Erythroblast (primary cell): ENCODE results near the gene BCAR3.
"Not testable (repeated sequence)": the region's sequence is repeated elsewhere in the genome, so short reads cannot be mapped to it uniquely, and the experiment has no call there.

Source experiments
- DNase-seq, 2 experiments: peaks; one replicate each; lab custom pipeline; 2025; lab: John Stamatoyannopoulos, UW
- GATA1 ChIP-seq: IDR thresholded peaks from 2 replicates; pipeline ENCODE4 v1.6.1; 2011; ENCODE audit warnings: low read depth, mild to moderate bottlenecking, control low read depth, low read length, moderate library complexity
- POLR2A ChIP-seq: IDR thresholded peaks from 2 replicates; pipeline ENCODE4 v1.6.1; 2011; ENCODE audit warnings: mild to moderate bottlenecking, low read length

Gene BCAR3

DNA sequence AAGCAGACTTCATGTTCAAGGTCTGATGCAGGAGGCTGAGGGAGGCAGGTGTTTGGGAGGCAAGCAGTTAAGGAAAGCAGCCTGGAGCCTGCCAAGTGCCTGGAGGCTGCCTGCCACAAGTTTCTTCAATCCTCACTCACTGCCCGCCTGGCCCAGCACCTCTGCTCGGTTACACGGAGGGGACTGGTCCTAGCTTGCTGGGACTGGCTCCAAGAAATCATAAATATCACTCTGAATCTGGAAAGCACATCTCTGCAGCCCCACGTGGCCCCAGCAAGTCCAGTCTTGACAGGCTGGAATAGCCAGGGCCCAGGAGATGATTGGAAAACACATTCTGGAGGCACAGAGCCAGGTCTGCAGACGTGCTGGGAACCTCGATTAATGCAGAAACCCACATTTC, 83.9 kb downstream of the BCAR3 start:
- no peak for TF ChIP-seq GATA1
- no peak for TF ChIP-seq POLR2A
- DNase-seq: no peak

DNA sequence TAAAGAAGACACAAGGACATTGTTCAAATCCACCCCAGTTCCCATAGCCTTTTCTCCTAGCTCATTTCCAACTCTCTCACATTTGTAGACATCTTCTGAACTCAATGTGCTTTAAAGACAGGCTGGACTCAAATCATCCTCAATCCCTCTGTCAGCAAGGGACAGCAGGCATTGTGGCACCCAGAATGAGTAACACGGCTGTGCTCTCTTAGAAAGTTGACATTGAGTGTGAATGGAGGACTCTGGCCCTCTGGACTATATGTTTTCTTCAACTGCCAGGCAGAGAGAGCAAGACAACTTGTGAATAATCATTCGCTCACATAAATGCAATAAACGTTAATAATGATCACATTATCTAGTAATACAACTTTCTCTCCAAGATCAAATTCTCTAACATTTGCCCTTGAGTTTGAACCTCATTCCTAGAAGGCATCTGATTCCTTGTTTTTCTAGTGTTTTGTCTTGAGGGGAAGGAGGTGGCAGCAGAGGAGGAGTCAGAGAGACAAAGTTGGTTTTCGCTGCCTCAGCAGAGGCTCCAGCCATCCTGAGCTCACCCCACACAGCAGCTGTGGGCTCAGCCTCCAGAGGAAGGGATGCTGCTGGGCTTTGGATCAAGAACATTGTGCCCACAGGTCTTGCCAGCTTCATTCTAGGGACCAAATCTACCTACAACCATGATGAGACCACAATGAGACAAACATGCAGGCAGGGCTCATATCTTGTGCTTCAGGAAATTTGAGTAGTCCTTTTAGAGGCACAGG, 85.1 kb downstream of the BCAR3 start:
- DNase-seq: no peak

DNA sequence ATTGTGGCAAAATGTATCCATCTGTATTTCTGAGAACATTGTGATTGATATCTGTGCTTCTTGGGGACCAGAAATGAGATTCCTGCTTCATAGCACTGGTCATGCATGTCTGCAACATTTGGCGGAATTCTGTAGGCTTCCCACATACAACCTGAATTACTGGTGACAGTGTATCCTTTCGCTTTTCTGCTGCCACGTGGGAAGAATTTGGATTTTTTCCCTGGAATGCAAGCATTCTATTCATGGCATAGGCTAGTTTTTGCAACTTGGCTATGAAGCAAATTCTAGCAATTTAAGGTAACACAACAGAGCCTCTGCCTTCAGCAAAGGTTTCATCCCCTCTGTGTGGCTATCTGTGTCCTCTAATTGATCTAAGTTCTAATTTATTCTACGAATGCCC, 85.9 kb downstream of the BCAR3 start:
- DNase-seq: no peak
- TF ChIP-seq POLR2A: no peak
- TF ChIP-seq GATA1: no peak

More for the DNA sequence above, 85.1 kb downstream of the BCAR3 start:
- TF ChIP-seq POLR2A (no peak), GATA1 (no peak)

DNA sequence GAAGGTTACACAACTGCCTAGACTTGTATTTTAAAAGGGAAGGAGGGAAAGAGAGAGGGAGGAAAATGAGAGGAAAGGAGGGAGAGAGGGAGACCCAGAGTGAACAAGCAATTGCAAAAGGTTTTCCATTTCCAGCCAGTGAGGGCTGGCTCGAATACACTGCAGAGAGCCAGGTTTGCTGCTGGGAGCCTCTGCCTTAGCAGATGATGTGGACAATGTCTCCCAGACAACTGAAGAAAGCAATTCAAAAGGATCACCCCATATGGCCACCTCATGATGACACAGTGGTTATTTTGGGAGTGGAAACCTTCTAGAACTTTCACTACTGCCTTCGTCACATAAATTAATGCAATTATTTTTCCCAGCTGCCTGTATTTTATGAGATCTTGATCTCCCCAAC, 86.4 kb downstream of the BCAR3 start:
- TF ChIP-seq POLR2A: no peak
- no peak for TF ChIP-seq GATA1
- no peak for DNase-seq

DNA sequence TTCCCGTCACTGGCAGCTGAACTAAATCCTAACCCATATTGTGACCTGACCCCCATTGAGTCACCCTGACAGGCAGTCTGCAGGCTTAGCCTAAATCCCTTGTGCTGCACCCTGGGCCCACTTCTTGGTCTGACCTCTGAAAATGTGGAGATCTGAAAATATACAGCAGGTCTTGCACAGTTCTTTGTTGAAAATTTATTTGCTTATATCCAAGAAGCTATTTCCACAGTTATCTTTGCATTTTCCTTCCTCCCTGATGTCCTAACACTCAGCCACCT, 87.1 kb downstream of the BCAR3 start:
- no peak for DNase-seq
- TF ChIP-seq POLR2A (no peak), GATA1 (no peak)

DNA sequence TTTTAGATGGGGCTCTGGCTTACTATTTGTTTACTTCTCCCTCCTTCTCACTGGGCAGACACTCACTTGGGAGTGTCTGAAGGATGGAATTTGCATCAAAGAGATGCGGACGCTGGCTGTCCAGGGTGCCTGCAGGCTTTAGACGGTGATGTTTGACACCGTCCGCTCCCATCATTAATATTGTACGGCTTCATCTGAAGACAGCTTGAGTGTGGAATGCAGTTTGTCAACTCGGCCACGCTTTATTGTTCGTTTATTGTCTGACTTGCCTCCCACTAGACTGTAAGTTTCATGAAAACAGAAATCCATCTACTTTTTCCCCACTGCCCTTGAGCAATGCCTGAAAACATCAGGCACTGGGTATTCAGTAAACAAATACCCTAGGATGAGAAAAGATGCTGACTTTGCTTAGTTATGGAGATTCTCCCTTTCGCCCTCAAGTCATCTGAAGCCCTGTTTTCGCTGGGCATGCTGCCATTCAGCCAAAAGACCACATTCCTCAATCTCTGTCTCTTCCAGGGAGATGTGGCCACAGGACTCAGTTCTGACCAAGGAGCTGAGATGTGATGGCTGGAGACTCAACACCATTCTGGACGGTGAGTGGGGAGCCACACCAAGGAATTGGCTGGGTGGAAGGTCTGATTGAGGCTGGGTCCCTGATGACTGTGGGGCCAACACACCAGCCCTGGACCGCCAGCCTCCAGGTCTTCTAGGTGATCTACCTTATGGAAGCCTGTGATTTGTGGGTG, 87.6 kb downstream of the BCAR3 start:
- no peak for TF ChIP-seq POLR2A
- no peak for TF ChIP-seq GATA1
- DNase-seq: no peak

DNA sequence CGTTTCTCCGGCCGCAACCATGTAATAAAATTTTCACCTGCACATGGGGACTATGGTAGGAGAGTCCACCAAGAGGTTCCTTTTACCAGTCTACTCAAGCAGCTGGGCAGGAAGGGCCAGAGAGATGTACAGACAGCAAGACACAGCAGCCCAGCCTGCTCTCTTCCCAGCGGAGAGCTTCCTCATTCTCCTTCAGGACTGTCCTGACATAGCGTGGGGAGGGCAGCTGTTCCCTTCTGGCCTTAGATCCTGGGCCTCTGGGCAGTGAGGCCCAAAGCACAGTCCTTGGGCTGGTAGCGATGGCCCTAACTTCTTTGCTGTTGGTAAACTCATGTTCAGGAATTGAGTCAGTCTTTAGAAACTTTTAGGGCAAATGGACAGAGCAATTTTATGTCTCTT, 89.1 kb downstream of the BCAR3 start:
- no peak for TF ChIP-seq POLR2A
- no peak for TF ChIP-seq GATA1

DNA sequence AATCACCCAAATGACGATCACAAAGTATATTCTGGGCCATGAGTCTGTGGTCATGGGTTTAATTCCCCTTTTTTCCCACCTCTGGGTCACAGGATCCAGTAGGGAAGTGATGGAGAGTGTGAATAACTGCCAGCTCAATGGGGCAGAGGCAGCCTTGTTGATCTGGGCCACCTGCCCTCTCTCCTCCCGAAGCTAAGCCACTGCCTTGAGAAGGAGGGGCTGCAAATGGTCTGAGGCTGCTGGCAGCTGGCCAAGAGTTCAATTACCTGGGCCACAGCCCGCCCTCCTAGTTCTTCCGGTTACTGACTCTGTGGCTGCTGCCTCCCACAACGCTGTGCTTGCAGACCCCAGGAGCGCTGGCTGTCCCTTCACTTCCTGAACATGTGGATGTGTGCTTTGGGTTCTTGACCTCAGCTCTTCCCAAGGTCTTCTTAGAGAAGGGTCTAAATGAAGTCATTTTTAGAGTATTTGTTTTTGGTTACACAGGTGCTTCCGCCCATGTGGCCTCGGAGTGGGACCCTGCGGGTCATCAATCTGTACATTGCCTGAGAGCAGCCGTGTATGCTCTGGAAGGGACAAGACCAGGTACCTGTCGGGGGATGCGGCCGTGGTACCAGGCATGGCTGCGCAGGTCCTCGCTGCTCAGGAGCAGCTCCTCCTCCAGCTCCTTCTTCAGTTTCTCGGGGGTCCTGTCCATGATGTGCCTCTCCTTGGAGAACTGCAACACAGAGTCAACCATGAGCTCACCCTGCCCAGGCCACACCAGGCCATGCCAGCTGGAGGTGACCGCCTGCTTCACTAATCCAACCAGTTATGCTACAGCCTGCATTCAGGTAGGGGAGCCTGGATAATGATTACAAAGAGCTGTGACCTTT, 89.7 kb downstream of the BCAR3 start:
- DNase-seq: no peak
- TF ChIP-seq GATA1: no peak
- TF ChIP-seq POLR2A: no peak

More for the DNA sequence above, 89.1 kb downstream of the BCAR3 start:
- DNase-seq: no peak

DNA sequence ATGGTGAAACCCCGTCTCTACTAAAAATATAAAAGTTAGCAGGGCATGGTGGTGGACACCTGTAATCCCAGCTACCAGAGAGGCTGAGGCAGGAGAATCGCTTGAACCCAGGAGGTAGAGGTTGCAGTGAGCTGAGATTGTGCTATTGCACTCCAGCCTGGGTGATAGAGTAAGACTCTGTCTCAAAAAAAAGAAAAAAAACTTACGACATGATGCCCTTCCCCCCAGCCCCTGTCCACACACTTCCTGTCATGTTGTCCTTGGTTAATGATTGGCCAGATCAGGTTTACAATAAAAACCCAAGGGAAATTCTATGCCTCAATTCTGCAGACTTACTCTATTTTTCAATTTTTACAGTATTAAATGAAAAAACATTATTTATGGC, 90.4 kb downstream of the BCAR3 start:
- not testable (repeated sequence) for DNase-seq

DNA sequence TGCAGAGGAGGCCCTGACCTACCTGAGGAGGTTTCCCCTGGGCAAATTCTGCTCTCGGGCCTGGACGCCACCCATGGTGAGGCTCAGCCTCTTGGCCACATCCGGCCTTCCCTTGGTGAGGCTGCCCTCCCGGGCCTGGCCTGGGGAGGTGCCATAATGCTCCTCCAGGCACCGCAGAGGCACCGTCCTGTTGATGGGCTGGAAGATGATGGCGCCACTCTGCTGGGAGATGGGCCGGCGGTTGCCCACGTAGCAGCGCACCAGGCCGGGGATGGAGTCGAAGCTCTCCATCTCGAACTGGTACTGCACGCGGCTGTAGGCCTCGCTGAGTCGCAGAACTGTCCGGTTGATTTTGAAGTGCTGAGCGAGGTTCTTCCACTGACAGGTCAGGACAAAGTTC, 92.7 kb downstream of the BCAR3 start:
- DNase-seq: no peak
- TF ChIP-seq GATA1 (no peak), POLR2A (no peak)

DNA sequence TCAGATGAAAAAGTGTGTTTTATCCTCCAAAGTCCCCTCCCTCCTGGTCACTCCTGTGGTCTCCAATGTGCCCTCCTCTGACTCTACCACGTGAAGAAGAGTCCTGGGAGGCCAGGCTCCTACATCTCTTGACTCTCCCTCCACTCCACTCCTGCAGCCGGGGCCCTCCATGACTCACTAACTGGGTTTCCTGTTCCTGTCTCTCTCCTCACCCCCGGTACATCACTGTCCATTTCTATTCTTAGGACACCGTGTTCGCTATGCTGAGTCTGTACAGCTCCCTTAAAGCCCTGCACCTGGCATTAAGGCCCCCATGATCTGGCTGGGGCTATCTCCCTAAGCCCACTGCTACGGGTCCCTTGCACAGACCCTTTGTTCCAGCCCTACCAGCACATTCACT, 93.4 kb downstream of the BCAR3 start:
- TF ChIP-seq GATA1 (no peak), POLR2A (no peak)
- DNase-seq: no peak

DNA sequence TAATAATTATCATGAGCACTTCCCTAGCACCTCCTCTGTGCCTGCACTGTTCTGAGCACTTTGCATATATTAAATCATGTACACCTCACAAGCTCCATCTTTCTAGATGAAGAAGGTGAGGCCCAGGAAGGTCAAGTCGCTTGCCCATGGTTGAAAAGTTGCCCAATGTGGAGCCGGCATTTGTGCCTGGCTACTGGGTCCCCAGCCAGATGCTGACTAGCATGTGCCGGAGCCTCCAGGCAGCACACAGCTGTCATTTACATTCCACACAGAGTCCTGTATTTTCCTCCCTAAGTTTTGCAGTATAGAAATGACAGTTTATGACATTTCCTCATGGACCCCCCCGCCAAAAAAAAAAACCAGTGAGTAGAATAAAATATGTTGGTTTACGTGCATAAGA, 94.3 kb downstream of the BCAR3 start:
- DNase-seq: no peak
- TF ChIP-seq POLR2A: no peak

DNA sequence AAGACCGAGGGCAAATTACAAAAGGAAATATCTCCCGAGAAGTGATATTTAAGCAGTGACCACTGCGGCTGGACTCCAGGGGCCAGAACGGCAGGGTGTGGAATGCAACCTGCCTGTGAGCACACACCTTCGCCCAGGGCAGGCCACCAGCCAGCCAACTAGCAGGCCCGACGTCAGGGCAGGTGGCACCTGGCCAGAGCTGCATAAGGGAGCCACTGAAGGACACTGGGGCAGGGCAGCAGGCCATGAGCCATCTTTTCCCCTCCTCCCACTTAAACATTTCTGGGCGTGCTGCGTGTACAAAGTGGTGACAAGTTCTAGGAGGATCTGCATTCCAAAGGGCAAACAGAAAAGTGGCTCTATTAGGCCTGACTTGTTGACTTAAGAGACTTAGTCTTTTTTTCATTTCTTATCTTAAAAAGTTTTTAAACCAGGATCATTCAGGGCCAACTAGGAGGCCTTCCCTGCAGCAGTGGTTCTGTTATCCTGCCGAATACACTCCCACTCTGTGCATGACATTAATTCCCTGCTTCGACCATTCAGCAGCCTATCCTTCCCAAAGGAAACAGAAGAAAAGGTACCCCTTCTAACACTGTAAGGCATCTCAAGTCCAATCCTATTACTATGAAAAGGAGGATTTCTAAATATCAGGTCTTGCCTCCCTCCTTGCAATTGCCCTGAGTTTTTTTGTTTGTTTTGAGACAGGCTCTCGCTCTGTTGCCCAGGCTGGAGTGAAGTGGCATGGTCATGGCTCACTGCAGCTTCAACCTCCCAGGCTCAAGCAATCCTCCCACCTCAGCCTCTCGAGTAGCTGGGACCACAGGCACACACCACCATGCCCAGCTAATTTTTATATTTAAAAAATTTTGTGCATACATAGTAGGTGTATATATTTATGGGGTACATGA, 96.3 kb downstream of the BCAR3 start:
- TF ChIP-seq POLR2A (no peak), GATA1 (no peak)
- no peak for DNase-seq
